ENCODE data around the gene ZSCAN21. TPM values are rescaled to one million over a fixed set of nuclear protein-coding genes. Genes with fewer than 3 reads are reported as not detected.

The ZSCAN21 gene
- total RNA-seq, 2 donors from 2014 or later = 6.7 to 7.1 TPM

DNA sequence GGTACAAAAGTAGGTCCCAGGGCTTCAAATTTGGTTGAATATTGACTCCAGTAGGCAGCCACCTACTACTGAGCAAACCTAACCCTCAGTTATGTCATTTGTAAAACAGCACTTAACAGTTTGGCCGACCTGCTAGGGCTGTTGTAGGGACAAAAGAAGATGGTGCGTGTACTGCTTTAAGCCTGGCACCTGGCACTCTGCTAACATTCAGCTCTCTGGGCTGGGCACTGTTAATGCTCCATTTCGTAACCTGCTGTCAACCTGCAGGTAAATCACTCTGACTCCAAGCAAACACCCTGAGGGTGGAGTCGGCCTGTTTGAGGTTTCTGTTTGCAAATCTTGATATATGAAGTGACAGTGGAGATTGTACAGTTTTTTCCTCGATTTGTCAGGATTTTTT lies 27.0 kb upstream of the ZSCAN21 start:
- intact Hi-C loops (cut with DNase I, micrococcal nuclease) = no loop called here
- DNase-seq = peak; percentile 63 to 79

GRCh38 chr7:100023526-100023925 lies 26.0 kb upstream of the ZSCAN21 start:
- intact Hi-C loops (cut with DNase I, micrococcal nuclease) = no loop called here
- ATAC-seq = no peak
- DNase-seq = no peak

More for the DNA sequence above, 27.0 kb upstream of the ZSCAN21 start:
- peak; percentile 96 for ATAC-seq

GRCh38 chr7:100024020-100024619 lies 25.5 kb upstream of the ZSCAN21 start:
- intact Hi-C loops (cut with DNase I, micrococcal nuclease) = no loop called here
- ATAC-seq = no peak
- DNase-seq = no peak

GRCh38 chr7:100027197-100027596 lies 22.4 kb upstream of the ZSCAN21 start:
- DNase-seq (no peak), ATAC-seq (no peak)
- intact Hi-C loops (cut with DNase I, micrococcal nuclease) = no loop called here

DNA sequence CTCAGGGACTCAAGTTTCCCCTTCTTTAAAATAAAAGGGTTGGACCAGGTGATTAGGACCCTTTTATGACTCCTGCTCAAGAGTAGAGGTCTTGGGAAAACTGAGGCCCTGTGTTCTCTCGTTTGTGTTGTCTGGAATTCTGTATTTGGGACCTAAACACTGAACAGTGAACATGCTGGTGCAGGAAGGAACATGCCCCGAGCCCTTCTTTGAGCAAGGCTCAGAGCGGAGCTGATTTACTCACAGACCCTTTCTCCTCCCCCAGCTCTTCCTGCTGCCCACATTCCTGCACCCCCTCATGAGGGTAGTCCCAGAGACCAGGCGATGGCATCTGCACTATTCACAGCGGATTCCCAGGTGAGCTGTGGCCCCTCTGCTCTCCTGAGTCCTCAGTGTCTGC lies 20.0 kb upstream of the ZSCAN21 start:
- intact Hi-C loops (cut with DNase I, micrococcal nuclease) = no loop called here

DNA sequence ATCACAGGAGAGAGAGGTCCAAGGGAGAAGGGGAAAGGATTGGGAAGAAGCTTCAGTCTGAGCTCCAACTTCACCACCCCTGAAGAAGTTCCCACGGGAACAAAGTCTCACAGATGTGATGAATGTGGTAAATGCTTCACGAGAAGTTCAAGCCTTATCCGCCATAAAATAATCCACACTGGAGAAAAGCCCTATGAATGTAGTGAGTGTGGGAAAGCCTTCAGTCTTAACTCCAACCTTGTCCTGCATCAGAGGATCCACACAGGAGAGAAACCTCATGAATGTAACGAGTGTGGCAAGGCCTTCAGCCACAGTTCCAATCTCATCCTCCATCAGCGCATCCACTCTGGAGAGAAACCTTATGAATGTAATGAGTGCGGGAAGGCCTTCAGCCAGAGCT lies 16.0 kb upstream of the ZSCAN21 start:
- ATAC-seq (no peak), DNase-seq (no peak)
- intact Hi-C loops (cut with DNase I, micrococcal nuclease) = no loop called here

More for the DNA sequence above, 20.0 kb upstream of the ZSCAN21 start:
- ATAC-seq (no peak), DNase-seq (no peak)

DNA sequence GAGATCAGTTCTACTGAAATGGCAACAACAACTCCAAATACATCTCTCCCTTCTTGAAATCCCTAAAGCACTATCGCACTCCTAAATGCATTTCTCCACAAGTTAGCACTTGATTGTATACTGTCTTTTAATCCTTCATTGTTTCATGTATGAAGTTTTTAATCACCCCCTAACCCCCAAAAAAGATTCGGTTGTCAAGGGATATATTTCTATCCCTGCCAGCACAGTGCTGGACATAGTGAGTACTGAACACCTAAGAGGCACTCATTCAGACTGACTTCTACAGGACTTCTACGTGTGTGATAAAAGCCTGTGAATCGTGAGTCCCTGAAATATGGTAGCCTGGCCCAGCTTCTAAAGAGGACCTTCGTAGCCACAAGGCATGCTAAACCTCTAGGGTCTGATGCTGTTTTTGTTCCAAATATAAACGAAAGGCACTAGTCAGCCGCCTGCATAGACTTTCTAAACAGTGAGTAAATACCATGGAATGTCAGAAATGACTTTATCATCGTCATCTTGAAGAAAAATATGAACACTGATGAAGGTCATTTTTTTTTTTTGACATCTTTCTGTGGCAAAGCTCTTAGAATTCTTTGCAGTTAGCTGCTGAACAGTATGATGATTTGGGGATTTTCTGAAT lies 14.6 kb upstream of the ZSCAN21 start:
- intact Hi-C loops (cut with DNase I, micrococcal nuclease) = no loop called here
- ATAC-seq (no peak), DNase-seq (no peak)

DNA sequence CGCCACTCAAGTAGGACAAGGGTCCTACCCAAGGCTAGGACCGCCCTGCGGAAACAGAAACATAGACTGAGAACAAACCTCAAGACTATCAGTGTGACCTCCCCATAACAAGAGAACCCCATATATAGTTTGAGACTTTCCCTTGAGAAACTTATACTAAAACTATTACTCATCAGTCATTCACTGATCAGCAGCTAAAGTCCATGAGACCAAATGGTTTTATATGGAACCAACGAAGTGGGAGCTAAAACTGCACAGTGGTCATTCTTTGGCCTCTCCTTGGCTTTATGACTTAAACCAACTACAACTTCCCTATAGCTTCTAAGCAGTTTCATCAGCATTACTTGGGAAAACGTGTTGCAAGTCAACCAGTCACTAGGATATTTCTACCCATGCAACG lies 13.7 kb upstream of the ZSCAN21 start:
- peak; percentile 65 for ATAC-seq
- DNase-seq = no peak
- intact Hi-C loops (cut with DNase I, micrococcal nuclease) = no loop called here

DNA sequence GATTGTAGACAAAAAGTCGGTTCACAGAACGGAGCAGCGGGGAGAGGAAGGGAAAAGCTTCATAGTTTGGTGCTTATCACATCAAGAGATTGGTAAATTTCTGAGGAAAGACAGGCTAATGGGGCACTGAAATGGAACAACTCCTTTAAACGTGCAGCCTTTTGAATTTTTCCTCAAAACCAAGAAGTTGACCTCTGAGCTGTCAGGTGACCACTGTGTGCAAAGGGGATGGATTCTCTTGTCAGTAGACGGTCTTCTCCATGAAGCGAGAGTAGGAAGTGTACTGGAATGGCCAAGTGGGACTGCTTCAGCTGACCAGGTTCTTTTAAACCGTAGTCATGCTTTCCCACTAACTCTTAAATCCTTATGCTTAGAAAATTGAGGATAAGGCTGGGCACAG lies 11.2 kb upstream of the ZSCAN21 start:
- no peak for DNase-seq
- ATAC-seq = no peak
- intact Hi-C loops (cut with DNase I, micrococcal nuclease) = no loop called here

DNA sequence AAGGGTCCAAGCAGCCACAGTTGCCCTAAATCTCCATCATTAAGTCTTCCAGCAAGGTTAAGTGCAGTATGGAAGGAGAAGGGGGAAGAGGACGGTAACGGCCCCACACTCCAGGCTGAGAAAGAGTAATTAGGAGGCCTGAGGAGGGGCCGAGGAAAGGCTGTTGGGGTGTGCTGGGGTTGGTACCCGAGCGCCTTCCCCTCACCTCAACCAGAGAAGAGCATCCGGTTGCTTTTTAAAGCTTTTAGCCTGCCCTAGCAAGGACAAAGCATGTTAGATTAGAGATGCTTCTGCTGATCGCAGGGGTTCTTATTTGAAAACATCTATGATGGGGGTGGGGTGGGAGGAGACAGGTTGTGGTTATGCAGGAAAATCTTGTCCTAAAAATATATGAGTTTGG lies 9.0 kb upstream of the ZSCAN21 start:
- intact Hi-C loops (cut with DNase I, micrococcal nuclease) = no loop called here
- no peak for DNase-seq
- no peak for ATAC-seq

- ATAC-seq = peak; percentile 70
- peak; percentile 48 to 56 for DNase-seq
- intact Hi-C loops (cut with DNase I, micrococcal nuclease) = no loop called here
These were observed 4.9 kb upstream of the ZSCAN21 start for GRCh38 chr7:100044718-100045117.

DNA sequence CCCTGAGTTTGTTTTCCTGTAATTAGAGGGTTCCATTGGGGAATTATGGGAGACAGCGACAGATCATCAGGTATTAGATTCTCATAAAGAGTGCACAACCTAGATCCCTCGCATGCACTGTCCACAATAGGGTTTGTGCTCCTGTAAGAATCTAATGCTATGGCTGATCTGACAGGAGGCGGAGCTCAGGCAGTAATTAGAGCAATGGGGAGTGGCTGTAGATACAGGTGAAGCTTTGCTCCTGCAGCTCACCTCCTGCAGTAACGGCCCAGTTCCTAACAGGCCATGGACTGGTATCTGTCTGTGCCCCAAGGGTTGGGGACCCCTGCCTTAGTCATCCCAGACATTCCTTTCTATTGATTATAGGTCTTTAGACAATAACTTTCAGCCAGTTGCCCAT lies 894 bp upstream of the ZSCAN21 start:
- ATAC-seq (peak; percentile 35), DNase-seq (peak; percentile 22 to 30)
- intact Hi-C loops (cut with DNase I, micrococcal nuclease) = no loop called here

GRCh38 chr7:100051611-100052010 lies 2.0 kb downstream of the ZSCAN21 start:
- ATAC-seq (no peak), DNase-seq (no peak)
- intact Hi-C loops (cut with DNase I, micrococcal nuclease) = loop anchor here (10.0 kb wide), 1 partner anchor 57 kb away; no protein-coding TSS in a partner anchor

DNA sequence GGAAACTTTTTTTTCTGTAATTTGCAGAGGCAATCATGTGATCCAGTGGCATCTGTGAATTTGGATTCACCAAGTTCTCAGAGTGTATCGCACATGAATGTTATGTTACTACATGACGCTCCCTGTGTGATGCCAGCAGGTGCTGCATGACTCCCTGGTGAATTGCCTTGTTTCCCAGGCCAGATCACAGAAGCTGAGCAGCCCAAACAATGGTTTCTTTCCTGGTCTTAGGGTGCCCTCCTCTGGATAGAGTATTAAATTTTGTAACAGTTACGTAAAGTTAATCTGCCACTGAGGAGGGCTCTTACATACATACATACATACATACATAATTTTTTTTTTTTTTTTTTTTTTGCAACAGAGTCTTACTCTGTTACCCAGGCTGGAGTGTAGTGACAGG lies 3.6 kb downstream of the ZSCAN21 start:
- intact Hi-C loops (cut with DNase I, micrococcal nuclease) = loop anchor here (10.0 kb wide), 1 partner anchor 58 kb away; no protein-coding TSS in a partner anchor
- ATAC-seq (peak; percentile 72), DNase-seq (peak; percentile 35 to 43)

DNA sequence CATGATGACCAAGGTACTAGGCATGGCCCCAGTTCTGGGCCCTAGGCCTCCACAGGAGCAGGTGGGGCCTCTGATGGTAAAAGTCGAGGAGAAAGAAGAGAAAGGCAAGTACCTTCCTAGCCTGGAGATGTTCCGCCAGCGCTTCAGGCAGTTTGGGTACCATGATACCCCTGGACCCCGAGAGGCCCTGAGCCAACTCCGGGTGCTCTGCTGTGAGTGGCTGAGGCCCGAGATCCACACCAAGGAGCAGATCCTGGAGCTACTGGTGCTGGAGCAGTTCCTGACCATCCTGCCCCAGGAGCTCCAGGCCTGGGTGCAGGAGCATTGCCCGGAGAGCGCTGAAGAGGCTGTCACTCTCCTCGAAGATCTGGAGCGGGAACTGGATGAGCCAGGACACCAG lies 7.4 kb downstream of the ZSCAN21 start:
- DNase-seq = no peak

DNA sequence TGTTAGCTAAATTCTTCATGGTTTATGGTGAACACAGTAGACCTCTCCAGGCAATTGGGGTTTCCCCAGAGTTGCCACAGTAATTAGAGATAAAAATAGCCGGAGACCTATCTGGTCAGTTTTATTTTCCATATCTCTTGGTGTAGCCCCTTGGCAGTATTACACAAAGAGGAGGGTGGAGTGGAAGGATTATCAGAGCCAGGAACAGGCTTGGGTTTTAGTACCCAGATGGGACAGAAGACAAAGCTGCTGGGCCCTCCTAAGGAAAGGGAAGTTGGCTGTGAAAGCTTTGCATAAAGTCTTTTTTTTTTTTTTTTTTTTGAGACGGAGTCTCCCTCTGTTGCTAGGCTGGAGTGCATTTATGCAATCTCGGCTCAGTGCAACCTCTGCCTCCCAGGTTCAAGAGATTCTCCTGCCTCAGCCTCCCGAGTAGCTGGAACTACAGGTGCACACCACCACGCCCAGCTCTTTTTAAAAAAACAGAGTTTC lies 9.7 kb downstream of the ZSCAN21 start:
- no peak for ATAC-seq
- DNase-seq = no peak
- intact Hi-C loops (cut with DNase I, micrococcal nuclease) = loop anchor here (10.0 kb wide), 1 partner anchor 64 kb away; no protein-coding TSS in a partner anchor

More for the DNA sequence above, 7.4 kb downstream of the ZSCAN21 start:
- ATAC-seq = no peak
- intact Hi-C loops (cut with DNase I, micrococcal nuclease) = loop anchor here (10.0 kb wide), 1 partner anchor 62 kb away; no protein-coding TSS in a partner anchor

DNA sequence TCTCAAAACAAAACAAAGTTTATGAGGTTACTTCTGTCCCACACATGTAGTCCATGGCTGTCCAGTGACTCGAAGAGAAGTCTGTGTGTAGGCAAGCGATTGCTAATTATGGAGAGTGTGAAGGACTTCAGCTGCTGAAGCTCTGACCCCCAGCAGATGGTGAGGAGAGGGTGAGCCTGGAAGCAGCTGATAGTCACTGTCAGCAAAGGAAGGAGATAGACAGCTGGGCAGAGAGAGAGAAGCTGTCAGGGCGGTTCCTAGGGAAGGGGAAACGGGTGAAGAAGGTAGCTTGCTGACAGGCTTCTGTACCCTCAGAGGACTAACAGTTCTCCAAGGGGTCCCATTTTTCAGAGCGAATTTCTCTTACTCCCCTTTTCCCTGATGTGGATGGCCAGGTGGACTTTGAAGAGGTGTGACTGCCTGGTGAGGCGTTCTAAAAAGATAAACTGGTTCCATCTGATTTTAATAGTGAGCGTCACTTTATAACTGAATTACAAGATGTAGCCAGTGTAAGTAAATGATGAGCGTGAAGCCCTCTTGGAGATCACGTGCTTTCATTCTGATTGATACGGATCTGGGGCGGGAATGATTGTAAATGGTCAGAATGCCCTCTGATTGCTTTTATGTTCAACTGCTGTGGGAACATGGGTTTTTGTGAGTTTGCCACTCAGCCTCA lies 12.1 kb downstream of the ZSCAN21 start:
- ATAC-seq = no peak
- DNase-seq = no peak
- intact Hi-C loops (cut with DNase I, micrococcal nuclease) = no loop called here

- intact Hi-C loops (cut with DNase I, micrococcal nuclease) = no loop called here
- no peak for ATAC-seq
These were observed 13.8 kb downstream of the ZSCAN21 start for GRCh38 chr7:100063376-100063775.

GRCh38 chr7:100064162-100064561 lies 14.6 kb downstream of the ZSCAN21 start:
- no peak for DNase-seq
- intact Hi-C loops (cut with DNase I, micrococcal nuclease) = no loop called here
- ATAC-seq = no peak

More at GRCh38 chr7:100063376-100063775, 13.8 kb downstream of the ZSCAN21 start:
- DNase-seq = no peak
